Mammary microvascular endothelial cell (primary cell): ENCODE measurements around the gene OR11H6. TPM values are rescaled to one million over a fixed set of nuclear protein-coding genes. Genes with fewer than 3 reads are reported as not detected.

Experiments
- total RNA-seq: library from RNA; depleted of rRNA; stranded (reverse); fragments of >200 nt; gene quantifications from 2 replicates; pipeline ENCODE4 v1.2.3, GENCODE V29; 2015

The OR11H6 gene, protein sequence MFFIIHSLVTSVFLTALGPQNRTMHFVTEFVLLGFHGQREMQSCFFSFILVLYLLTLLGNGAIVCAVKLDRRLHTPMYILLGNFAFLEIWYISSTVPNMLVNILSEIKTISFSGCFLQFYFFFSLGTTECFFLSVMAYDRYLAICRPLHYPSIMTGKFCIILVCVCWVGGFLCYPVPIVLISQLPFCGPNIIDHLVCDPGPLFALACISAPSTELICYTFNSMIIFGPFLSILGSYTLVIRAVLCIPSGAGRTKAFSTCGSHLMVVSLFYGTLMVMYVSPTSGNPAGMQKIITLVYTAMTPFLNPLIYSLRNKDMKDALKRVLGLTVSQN
- not detected in 2 replicates for total RNA-seq

DNA sequence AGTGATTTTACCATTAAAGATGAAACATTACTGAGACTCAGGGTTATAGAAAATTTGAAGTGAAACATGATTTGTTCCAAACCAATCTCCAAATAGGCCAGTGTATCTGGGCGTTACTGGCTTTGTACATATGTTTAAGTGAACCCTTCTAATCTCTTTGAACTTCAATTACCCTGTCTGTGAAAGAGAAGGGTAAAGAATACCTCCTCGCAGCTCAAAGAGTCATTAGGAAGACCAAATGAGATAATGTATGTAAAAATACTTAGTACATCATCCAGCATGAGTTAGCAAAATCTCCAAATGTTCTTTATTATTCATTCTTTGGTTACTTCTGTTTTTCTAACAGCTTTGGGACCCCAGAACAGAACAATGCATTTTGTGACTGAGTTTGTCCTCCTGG is at the start of gene OR11H6:
Gene OR11H6 (plus strand): TSS at position 301 of the 400 bp plus-strand sequence. CDS start 0 bp downstream, at position 301.

DNA sequence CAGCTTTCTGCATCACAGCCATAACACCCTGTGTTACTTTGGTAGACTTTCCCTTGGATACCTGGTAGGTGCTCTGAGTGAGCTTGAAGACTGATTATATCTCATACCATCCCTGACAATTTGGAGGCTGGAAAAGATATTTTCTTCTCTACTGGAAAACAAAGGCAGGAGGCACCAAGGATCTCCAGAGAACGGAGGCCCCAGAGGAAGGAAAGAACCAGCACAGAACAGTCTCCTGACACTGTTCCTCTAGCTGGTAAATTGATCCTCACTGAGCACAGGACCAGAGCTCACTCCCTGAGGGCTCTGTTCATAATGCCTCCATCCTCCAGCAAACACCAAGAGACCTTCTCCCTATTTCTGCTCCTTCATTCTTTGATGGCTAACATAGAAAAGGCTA is 32.9 kb upstream of the OR11H6 start, which contains the start of gene OR11G2:
Gene OR11G2 (plus strand): TSS at position 301 of the 400 bp plus-strand sequence. CDS start 6,542 bp downstream, outside the sequence.

DNA sequence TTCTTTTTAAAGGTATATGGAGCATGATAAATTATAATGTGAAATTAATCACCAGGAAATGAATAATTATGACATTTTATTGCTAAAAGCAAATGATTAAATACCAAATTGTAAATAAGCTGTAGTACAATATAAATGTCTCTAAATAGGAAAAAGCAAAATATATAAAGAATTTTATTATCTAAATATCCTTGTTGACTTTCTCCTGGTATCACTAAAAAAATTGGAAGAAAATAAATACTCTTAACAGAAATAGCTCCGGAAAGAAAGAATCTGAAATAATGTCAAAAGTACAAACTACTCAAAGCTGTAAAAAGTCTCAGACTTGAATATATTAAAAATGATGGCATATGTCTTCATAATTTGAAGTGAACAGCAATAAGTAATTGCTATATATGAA is 5.2 kb downstream of the OR11H6 start, which contains the start of gene OR11H7:
Gene OR11H7 (plus strand): TSS at position 301 of the 400 bp plus-strand sequence.

Other genes starting within 250 kb of the OR11H6 start
- gene OR4K15, start 248.1 kb upstream of the OR11H6 start, total RNA-seq = not detected in 2 replicates
- gene OR4Q2, start 221.5 kb upstream of the OR11H6 start, total RNA-seq = not detected in 2 replicates
- gene OR4K14, start 204.4 kb upstream of the OR11H6 start, total RNA-seq = not detected in 2 replicates
- gene OR4K13, start 187.7 kb upstream of the OR11H6 start, total RNA-seq = not detected in 2 replicates
- not detected in 2 replicates for gene OR4L1, start 163.7 kb upstream of the OR11H6 start, total RNA-seq
- gene OR4K17, start 113.0 kb upstream of the OR11H6 start, total RNA-seq = not detected in 2 replicates
- not detected in 2 replicates for gene OR4N5, start 84.9 kb upstream of the OR11H6 start, total RNA-seq
- not detected in 2 replicates for gene OR11G2, start 32.8 kb upstream of the OR11H6 start, total RNA-seq
- not detected in 2 replicates for gene OR11H7, start 5.3 kb downstream of the OR11H6 start, total RNA-seq
- gene OR11H4, start 15.6 kb downstream of the OR11H6 start, total RNA-seq = not detected in 2 replicates
- gene TTC5, start 82.2 kb downstream of the OR11H6 start, total RNA-seq = 12.7 and 13.7 TPM in 2 replicates
- 24.1 and 27.8 TPM in 2 replicates for gene CCNB1IP1, start 109.6 kb downstream of the OR11H6 start, total RNA-seq
- gene PARP2, start 119.9 kb downstream of the OR11H6 start, total RNA-seq = 15.0 and 17.6 TPM in 2 replicates
- 16.3 and 20.3 TPM in 2 replicates for gene TEP1, start 189.8 kb downstream of the OR11H6 start, total RNA-seq
- 0.34 TPM in 1 of 2 replicates, not detected in the other for gene KLHL33, start 212.5 kb downstream of the OR11H6 start, total RNA-seq
- gene OSGEP, start 231.1 kb downstream of the OR11H6 start, total RNA-seq = 44.6 and 61.5 TPM in 2 replicates
- gene APEX1, start 231.5 kb downstream of the OR11H6 start, total RNA-seq = 157 and 174 TPM in 2 replicates
- 13.5 and 16.1 TPM in 2 replicates for gene PIP4P1, start 237.7 kb downstream of the OR11H6 start, total RNA-seq
- gene PNP, start 245.7 kb downstream of the OR11H6 start, total RNA-seq = 214 and 216 TPM in 2 replicates